B cell (primary cell): Measurements from ENCODE around the gene SURF6.

Experiments used
- CTCF ChIP-seq: fragments of 200-600 bp; IDR thresholded peaks from one replicate; pipeline ENCODE4 v1.8.0; 2022; ENCODE audit warnings: antibody characterized with exemption, mild to moderate bottlenecking
- EZH2 ChIP-seq: IDR thresholded peaks from 2 replicates; pipeline ENCODE4 v1.6.1; 2012; ENCODE audit warnings: borderline replicate concordance, low read depth, mild to moderate bottlenecking, moderate library complexity, low read length; ENCODE audit not compliant: insufficient read depth, poor library complexity, severe bottlenecking

GRCh38 chr9:133282464-133283238 lies 53.3 kb downstream of the SURF6 start:
- TF ChIP-seq CTCF (no peak), EZH2 (no peak)
